SJCRH30 (cell line): ENCODE measurements around the gene PLA1A. TPM values are rescaled to one million over a fixed set of nuclear protein-coding genes. Genes with fewer than 3 reads are reported as not detected.
"Not testable (repeated sequence)": the region's sequence is repeated elsewhere in the genome, so short reads cannot be mapped to it uniquely, and the experiment has no call there.

ENCODE experiments used
- DNase-seq, 2 experiments: peaks; one replicate each; pipeline ENCODE4 v3.0.0-alpha.2; 2015 to 2020
- H3K27ac ChIP-seq: fragments of 250-450 bp; sonication (Bioruptor Pico); 2 replicates; pipeline ENCODE4 v1.5.1; 2020; ENCODE audit warnings: mild to moderate bottlenecking, moderate library complexity
- H3K27me3 ChIP-seq: fragments of 250-450 bp; sonication (Bioruptor Pico); 2 replicates; pipeline ENCODE4 v1.5.1; 2020; ENCODE audit warnings: mild to moderate bottlenecking, moderate library complexity
- H3K36me3 ChIP-seq: fragments of 250-450 bp; sonication (Bioruptor Pico); 2 replicates; pipeline ENCODE4 v1.5.1; 2020; ENCODE audit warnings: mild to moderate bottlenecking, moderate library complexity
- H3K4me1 ChIP-seq: fragments of 250-450 bp; sonication (Bioruptor Pico); 2 replicates; pipeline ENCODE4 v1.5.1; 2020; ENCODE audit warnings: mild to moderate bottlenecking, moderate library complexity
- H3K4me3 ChIP-seq: fragments of 250-450 bp; sonication (Bioruptor Pico); 2 replicates; pipeline ENCODE4 v1.5.1; 2020; ENCODE audit warnings: mild to moderate bottlenecking, moderate library complexity
- H3K9me3 ChIP-seq: fragments of 250-450 bp; sonication (Bioruptor Pico); replicated peaks from 2 replicates; pipeline ENCODE4 v1.5.1; 2020; ENCODE audit warnings: mild to moderate bottlenecking, moderate library complexity
- total RNA-seq: library from RNA; depleted of rRNA; stranded (reverse); fragments of >200 nt; shearing (Covaris generic); gene quantifications from 2 replicates; pipeline ENCODE4 v1.2.3, GENCODE V29; 2014; rRNA removed

The PLA1A gene, protein sequence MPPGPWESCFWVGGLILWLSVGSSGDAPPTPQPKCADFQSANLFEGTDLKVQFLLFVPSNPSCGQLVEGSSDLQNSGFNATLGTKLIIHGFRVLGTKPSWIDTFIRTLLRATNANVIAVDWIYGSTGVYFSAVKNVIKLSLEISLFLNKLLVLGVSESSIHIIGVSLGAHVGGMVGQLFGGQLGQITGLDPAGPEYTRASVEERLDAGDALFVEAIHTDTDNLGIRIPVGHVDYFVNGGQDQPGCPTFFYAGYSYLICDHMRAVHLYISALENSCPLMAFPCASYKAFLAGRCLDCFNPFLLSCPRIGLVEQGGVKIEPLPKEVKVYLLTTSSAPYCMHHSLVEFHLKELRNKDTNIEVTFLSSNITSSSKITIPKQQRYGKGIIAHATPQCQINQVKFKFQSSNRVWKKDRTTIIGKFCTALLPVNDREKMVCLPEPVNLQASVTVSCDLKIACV
- 1.2 and 1.4 TPM in 2 replicates for total RNA-seq

DNA sequence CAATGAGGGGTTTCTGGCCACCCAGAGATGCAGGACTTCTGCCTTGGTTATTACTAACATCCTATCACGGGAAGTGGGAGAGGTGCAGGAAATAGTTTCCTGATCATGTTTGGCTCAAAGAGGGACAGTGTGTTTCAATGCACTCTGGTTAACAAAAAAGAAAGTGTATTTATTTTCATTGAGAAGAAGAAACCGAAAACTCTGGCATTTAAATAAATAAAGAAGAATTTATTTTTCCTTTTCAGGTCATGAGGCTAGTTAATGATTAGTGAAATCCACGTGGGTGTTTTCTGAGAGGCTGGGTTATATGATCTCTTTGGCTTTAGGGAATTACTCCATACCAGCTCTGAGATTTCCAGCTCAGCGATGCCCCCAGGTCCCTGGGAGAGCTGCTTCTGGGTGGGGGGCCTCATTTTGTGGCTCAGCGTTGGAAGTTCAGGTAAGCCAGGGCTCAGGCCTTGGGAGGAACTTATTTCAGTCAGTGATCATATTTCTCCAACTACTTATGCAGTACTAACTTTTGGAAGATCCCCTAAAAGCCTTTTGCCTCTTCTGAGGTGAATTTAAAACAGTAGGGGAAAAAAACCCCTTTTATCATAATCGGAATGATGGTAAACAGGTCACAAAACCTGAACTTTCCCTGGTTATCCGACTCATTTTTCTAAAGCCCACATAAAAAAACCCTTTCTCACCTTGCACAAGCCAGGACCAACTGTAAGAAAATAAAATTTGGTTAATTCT is at the start of gene PLA1A:
Gene PLA1A (plus strand): TSS at position 338 of the 741 bp plus-strand sequence. CDS start 29 bp downstream, at position 367.
- DNase-seq = peak in 1 of 2 experiments; percentile 42
- H3K36me3 ChIP-seq = no peaks in the 10 kb centered on the region
- peaks cover 46% of the 10 kb centered on the region for H3K4me1 ChIP-seq
- H3K27ac ChIP-seq = peak within 1 kb of the TSS; percentile 94
- H3K4me3 ChIP-seq = no peak within 1 kb of the TSS
- no peaks in the 10 kb centered on the region for H3K27me3 ChIP-seq
- no peaks in the 10 kb centered on the region for H3K9me3 ChIP-seq

DNA sequence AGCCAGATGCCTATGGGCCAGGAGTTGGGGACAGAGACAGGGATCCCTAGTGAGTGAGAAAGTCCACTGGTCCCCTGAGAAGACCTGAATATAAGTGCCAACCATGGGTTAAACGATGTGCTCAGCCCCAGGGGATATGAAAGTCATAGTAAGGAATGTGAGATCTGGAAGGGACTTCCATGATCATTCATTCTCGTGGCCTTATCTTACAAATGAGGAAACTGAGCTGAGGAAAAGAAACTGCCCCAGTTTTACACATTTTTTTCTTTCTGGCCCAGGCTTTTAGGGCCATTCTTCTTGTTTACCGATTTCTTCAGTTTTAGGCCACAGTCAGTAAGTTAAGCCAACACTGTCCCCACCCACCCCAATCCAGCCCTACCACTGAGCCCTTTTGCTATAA is 49.3 kb upstream of the PLA1A start:
- Histone ChIP-seq H3K27ac (no peak overlapping the region), H3K27me3 (no peaks in the 10 kb centered on the region), H3K9me3 (no peaks in the 10 kb centered on the region), H3K4me3 (no peak overlapping the region), H3K36me3 (no peaks in the 10 kb centered on the region), H3K4me1 (no peaks in the 10 kb centered on the region)
- no peak for DNase-seq

DNA sequence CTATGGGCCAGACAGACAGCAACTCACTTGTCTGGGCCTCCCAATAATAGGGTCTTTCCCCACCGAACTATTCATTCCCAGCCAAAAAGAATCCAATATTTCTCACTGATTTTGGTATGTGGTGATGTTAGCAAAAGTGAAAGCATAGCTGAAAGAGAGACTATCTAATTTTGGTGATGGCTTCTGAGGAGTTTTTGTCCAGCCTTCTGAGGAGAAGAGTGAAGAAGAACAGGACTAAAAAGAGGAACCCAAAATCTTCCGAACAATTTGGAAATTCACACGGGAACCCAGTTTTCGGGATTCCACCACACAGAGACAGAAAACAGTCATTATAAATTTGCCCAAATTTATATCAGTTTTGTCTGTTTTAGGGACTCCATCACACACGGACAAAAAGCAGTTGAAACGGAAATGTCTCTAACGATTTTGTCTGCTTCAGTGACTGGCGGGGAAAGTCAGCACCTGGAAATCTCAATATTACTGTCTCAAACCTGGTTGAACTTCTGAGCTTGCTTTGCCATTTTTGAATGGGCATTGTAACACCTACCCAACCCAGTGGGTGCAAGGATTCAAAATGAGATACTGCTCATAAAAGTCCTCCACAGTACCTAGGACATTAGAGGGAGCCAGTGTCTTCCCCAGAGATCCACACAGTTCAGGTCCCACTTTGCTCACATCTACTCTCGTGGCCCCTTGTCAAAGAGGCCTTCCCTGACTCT is 47.3 kb upstream of the PLA1A start:
- Histone ChIP-seq H3K27ac (no peak overlapping the region), H3K4me3 (no peak overlapping the region), H3K9me3 (no peaks in the 10 kb centered on the region), H3K4me1 (no peaks in the 10 kb centered on the region), H3K36me3 (no peaks in the 10 kb centered on the region), H3K27me3 (no peaks in the 10 kb centered on the region; the same call in 1 of the 2 replicates)
- no peak for DNase-seq

DNA sequence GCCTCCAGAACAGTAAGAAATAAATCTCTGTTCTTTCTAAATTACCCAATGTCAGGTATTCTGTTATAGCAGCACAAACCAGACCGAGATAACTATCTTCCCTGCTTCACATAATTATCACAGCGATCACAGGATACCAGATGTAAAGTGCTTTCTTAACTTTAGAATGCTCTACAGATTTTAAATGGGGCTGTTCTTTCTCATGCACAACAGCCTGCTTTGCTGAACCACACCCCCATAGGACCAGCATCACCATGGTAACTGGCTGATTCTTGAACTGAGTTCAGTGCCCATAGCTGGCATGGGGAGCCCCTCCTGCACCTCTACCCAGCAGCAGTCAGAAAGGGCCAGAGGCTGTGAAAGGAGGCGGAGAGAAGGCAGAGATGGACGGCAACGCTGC is 46.1 kb upstream of the PLA1A start:
- H3K9me3 ChIP-seq = no peaks in the 10 kb centered on the region
- H3K4me3 ChIP-seq = no peak overlapping the region
- no peaks in the 10 kb centered on the region; the same call in 1 of the 2 replicates for H3K27me3 ChIP-seq
- H3K36me3 ChIP-seq = no peaks in the 10 kb centered on the region
- no peaks in the 10 kb centered on the region for H3K4me1 ChIP-seq
- DNase-seq = no peak
- no peak overlapping the region for H3K27ac ChIP-seq

DNA sequence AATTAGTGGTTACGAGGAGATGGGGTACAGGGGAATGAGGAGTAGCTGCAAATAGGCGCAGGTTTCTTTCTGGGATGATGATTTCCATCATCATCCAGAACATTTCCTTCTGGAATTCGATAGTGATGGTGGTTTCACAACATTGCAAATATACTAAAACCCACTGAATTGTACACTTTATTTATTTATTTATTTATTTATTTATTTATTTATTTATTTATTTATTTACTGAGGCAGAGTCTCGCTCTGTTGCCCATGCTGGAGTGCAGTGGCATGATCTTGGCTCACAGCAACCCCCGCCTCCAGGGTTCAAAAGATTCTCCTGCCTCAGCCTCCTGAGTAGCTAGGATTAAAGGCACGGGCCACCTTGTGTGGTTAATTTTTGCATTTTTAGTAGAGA is 44.8 kb upstream of the PLA1A start:
- not testable (repeated sequence) for H3K4me3 ChIP-seq, H3K36me3 ChIP-seq, H3K4me1 ChIP-seq, H3K9me3 ChIP-seq, DNase-seq, H3K27ac ChIP-seq, H3K27me3 ChIP-seq

DNA sequence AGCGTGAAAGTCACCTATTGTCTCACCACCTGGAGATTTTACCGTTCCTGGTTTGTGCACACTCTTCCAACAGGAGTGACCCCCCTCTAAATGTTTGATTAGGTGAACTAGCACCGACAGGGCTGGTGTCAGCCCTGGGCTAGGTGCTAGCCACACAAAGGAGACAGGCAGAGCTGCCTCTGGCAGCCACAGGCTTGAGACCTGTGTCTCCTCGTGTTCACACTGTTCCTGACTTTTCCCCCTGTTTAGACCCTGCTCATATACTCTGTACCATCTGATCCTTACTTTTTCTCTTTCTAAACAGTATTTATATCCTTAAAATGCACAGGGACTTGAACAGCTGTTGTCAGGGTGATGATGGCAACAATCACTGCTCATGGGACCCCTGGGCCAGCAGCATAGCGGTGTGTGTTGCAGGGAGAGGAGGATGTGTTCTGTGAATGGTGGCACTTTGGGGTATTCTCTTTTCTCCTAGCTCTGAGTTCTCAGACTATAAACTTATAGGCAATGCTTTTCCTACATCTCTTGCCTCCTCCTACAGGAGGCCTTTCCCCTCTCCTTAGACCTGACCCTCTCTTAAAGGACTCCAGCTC is 43.8 kb upstream of the PLA1A start:
- Histone ChIP-seq H3K27ac (no peak overlapping the region), H3K4me3 (no peak overlapping the region), H3K9me3 (no peaks in the 10 kb centered on the region), H3K4me1 (no peaks in the 10 kb centered on the region), H3K27me3 (no peaks in the 10 kb centered on the region; the same call in 1 of the 2 replicates), H3K36me3 (no peaks in the 10 kb centered on the region)
- no peak for DNase-seq

DNA sequence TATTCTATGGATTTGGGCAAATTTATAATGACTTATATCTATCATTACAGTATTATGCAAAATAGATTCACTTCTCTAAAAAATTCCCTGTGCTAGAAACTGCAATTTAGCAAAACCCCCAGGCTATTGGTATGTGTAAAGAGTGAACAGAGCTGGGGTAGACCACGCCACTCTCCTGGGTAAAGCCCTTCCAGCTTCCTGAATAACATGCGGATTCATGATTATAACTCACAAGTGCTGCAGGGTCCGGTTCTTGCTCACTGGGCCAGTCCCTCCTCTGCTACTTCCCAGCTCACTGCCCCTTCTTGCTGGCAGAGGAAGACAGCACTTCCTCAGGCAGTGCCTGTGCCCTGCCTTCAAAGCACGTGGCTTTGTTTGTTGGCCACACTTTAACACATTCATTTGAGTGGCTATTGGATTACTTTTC is 42.4 kb upstream of the PLA1A start:
- Histone ChIP-seq H3K9me3 (no peaks in the 10 kb centered on the region), H3K27ac (no peak overlapping the region), H3K36me3 (no peaks in the 10 kb centered on the region), H3K27me3 (no peaks in the 10 kb centered on the region; the same call in 1 of the 2 replicates), H3K4me1 (no peaks in the 10 kb centered on the region), H3K4me3 (no peak overlapping the region)
- DNase-seq = no peak

DNA sequence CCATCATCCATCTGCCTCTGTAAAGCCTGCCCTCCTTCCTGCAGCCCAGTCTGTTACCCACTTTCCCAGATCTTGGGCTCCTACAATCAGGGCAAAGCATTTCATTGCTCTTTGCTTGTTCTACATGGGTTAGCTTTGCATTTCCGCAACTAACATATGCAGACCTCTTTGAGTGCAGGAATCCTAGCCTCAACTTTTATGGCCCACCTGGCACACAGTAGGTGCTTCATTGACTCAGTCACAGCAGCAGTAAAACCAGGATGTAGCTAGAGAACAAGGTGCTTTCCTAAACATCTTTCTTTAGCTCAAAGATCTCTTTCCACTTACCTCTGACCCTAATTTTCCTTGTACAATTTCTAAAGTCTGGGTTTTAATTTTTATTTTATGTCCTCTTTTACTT is 41.8 kb upstream of the PLA1A start:
- Histone ChIP-seq H3K36me3 (no peaks in the 10 kb centered on the region), H3K4me1 (no peaks in the 10 kb centered on the region), H3K27me3 (no peaks in the 10 kb centered on the region; the same call in 1 of the 2 replicates), H3K9me3 (no peaks in the 10 kb centered on the region), H3K27ac (no peak overlapping the region), H3K4me3 (no peak overlapping the region)
- no peak for DNase-seq

DNA sequence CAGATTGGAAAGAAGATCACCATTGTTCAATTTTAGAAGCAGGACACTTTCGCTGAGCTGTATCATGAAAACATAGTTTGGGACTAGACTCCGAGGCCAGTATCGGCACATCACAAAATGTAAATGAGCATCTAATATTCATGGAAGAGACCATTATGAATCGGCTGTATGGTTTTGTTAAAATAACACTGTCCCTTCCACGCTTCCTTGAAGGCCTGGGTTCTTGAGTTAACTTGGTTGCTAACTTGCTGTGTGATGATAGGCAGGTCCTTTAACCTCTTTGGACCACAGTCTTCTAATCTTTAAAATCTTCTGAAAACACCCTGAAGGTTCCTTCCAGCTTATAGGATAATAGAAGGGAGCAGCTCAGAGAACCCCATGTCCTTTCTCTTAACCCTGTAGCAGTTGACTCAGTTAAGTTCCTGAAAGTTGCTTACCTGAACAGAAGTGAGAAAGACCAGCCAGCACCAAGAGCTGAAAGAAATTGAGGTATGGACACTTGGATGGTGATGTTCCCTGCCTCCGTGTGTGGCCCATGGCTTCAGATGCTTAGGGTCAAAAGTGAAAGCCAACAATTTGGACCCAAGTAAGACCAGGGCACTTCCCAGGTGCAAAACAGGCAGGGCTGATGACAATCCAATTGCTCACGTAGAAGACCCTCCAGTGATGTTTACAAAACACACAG is 40.4 kb upstream of the PLA1A start:
- no peaks in the 10 kb centered on the region for H3K9me3 ChIP-seq
- DNase-seq = no peak
- no peaks in the 10 kb centered on the region for H3K4me1 ChIP-seq
- H3K27ac ChIP-seq = no peak overlapping the region
- no peaks in the 10 kb centered on the region; the same call in 1 of the 2 replicates for H3K27me3 ChIP-seq
- H3K36me3 ChIP-seq = no peaks in the 10 kb centered on the region
- H3K4me3 ChIP-seq = no peak overlapping the region

DNA sequence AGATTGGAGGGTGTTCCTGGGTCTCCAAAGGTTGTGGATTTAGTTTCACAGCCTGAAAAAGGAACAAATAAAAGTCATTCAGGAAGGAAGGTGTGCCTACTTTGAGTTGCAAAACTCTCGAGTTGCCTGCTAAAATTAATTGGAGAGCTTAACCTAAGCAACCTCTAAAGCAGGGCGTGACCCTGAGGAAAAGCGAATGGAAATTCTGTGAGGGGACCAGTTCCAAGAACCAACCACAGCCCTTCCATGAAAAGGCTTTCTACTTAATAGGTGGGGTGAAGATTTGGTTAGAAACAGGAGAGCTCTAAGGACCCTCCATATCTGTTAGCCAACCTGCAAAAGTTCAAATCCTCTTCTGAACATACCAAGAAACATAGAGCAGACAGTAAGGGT is 39.8 kb upstream of the PLA1A start:
- no peaks in the 10 kb centered on the region for H3K4me1 ChIP-seq
- no peaks in the 10 kb centered on the region for H3K9me3 ChIP-seq
- H3K4me3 ChIP-seq = no peak overlapping the region
- no peaks in the 10 kb centered on the region; the same call in 1 of the 2 replicates for H3K27me3 ChIP-seq
- H3K27ac ChIP-seq = no peak overlapping the region
- H3K36me3 ChIP-seq = no peaks in the 10 kb centered on the region
- no peak for DNase-seq

DNA sequence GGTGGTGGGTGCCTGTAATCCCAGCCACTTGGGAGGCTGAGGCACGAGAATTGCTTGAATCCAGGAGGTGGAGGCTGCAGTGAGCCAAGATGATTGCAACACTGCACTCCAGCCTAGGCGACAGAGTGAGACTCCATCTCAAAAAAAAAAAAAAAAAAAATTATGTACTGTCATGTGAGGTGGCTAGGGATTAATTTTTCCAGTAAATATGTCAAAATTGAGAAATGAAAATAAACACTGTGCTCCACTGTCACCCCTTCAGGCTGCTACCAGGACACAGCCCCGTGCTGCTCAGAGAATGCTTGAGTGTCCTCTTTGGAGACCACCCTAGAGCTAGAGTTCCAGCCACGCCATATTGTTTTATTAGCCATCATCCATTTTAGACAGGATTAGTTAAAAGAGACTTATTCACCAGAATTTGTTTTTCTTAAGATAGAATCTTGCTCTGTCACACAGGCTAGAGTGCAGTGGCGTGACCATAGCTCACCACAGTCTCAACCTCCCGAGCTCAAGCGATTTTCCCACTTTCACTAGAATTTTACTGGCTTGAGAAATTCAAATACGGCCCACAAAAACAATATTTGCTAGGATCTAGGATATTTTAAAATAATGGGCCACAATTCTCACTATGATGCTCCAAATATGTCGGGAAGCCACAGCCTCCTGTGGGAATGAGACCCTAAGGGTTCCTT is 38.9 kb upstream of the PLA1A start:
- no peak overlapping the region for H3K27ac ChIP-seq
- H3K27me3 ChIP-seq = no peaks in the 10 kb centered on the region; the same call in 1 of the 2 replicates
- no peak overlapping the region for H3K4me3 ChIP-seq
- no peaks in the 10 kb centered on the region for H3K4me1 ChIP-seq
- H3K36me3 ChIP-seq = no peaks in the 10 kb centered on the region
- no peak for DNase-seq
- H3K9me3 ChIP-seq = peaks cover 4% of the 10 kb centered on the region; the same call in 1 of the 2 replicates

DNA sequence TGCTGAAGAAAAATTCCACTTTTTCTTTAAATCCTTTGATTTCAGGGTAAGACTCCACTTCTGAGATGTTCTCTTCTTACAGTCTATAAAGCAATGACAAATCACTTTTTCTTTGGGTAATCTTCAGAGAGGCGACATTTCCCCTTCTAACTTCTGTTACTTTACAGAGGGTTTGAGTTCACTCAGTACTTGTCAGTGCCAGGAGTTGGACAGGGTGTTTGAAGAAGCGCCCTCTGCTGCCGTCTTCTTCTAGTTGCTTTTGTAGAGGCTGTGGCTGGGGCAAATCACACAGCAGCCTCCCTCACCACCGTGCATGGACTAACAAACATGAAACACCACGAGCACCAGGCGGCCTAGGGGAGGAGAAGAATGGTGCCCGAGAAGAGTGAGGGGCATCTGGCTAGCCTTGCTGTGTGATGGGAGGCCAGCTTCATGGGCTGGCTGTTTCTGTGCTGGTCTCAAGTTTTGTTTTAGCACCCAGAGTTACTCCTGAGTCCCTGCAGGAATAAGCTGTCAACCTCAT is 38.2 kb upstream of the PLA1A start, which contains the start of gene CD80:
Gene CD80 (minus strand): TSS at position 174 of the 523 bp plus-strand sequence. CDS start 1,886 bp downstream, outside the sequence.
- no peaks in the 10 kb centered on the region; the same call in 1 of the 2 replicates for H3K27me3 ChIP-seq
- peak; percentile 31 to 46 for DNase-seq
- H3K4me3 ChIP-seq = no peak within 1 kb of the TSS
- no peaks in the 10 kb centered on the region for H3K4me1 ChIP-seq
- H3K36me3 ChIP-seq = no peaks in the 10 kb centered on the region
- no peak within 1 kb of the TSS for H3K27ac ChIP-seq
- H3K9me3 ChIP-seq = peaks cover 4% of the 10 kb centered on the region; the same call in 1 of the 2 replicates

DNA sequence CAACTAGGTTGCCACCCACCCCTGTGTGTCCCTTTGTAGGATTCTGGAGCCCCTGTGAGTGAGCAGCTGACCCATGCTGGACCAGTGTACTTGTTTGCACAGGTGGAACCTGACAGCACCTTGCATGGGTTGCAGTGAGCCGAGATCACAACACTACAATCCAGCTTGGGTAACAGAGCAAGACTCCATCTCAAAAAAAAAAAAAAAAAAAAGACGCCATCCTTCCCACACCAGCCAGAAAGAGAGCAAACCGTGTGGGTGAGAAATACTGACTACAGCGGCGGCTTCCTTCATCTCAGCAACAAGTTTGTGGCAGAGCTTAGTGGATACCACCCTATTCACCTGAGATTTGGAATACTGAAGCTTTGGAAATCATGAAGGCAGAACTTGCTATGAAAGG is 37.5 kb upstream of the PLA1A start:
- no peak overlapping the region for H3K27ac ChIP-seq

More for the DNA sequence above, 37.5 kb upstream of the PLA1A start:
- no peaks in the 10 kb centered on the region for H3K4me1 ChIP-seq
- no peak for DNase-seq
- peaks cover 4% of the 10 kb centered on the region; the same call in 1 of the 2 replicates for H3K9me3 ChIP-seq
- no peaks in the 10 kb centered on the region for H3K36me3 ChIP-seq
- no peaks in the 10 kb centered on the region; the same call in 1 of the 2 replicates for H3K27me3 ChIP-seq
- no peak overlapping the region for H3K4me3 ChIP-seq
